Pericardium fibroblast (primary cell): Measurements from ENCODE around the gene CLIP4. TPM values are rescaled to one million over a fixed set of nuclear protein-coding genes. Genes with fewer than 3 reads are reported as not detected.

ENCODE experiments used
- total RNA-seq: library from RNA; depleted of rRNA; stranded (reverse); fragments of >200 nt; gene quantifications from 2 replicates; pipeline ENCODE4 v1.2.3, GENCODE V29; 2015

CLIP4 gene, protein sequence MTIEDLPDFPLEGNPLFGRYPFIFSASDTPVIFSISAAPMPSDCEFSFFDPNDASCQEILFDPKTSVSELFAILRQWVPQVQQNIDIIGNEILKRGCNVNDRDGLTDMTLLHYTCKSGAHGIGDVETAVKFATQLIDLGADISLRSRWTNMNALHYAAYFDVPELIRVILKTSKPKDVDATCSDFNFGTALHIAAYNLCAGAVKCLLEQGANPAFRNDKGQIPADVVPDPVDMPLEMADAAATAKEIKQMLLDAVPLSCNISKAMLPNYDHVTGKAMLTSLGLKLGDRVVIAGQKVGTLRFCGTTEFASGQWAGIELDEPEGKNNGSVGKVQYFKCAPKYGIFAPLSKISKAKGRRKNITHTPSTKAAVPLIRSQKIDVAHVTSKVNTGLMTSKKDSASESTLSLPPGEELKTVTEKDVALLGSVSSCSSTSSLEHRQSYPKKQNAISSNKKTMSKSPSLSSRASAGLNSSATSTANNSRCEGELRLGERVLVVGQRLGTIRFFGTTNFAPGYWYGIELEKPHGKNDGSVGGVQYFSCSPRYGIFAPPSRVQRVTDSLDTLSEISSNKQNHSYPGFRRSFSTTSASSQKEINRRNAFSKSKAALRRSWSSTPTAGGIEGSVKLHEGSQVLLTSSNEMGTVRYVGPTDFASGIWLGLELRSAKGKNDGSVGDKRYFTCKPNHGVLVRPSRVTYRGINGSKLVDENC
- 29.8 and 35.9 TPM in 2 replicates for total RNA-seq

DNA sequence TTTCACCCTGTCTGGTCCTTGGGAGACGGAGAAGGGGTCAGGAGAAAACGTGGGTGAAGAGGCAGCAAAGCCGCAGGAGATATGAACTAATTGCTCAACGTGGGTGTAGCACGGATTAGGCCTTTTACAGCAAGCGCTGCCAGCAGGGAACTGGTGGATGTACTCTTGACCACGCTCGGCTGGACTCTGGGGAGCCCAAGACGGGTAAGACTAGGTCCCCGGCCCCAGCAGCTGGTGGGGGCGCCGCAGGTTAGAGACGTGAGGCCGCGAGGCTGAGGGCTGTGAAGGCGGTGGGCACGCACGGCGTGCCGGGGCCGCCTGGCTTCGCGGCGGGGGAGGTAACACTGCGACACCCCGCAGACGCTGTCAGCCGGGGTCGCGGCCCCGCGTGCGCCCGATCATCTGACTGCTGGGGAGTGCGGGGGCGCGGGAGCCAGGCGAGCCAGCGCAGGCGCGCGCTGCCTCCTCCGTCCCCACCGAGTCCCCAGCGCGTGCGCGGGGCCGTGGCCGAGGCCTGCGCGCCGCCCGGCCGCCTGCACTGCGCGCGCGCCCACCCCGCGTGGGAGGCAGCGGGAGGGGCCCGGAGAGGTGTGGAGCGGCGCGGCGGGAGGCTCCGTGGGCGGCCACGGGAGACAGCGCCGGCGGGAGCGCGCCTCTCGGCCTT is at the start of gene CLIP4:
Gene CLIP4, plus strand, starts transcription at position 470 of the 664 bp plus-strand sequence. CDS start 5,974 bp downstream, outside the sequence.

DNA sequence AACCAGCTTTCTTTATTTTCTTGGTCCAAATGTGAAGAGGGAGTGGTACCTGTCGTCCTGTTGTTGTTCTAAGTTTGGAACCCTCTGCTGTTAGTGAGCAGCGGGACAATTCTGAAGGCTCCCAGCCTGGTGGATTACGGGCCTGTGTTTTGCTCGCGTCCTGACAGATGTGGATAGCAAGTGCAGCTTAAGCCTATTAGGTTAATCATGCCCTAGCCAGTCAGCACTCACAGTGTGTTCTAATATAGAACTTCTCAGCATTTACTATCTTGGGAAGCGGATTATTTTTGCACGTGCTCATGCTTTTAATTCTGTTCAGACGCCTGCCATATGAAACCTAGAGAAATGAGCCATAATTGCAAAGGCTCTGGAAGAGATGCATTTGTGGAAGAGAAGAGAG is 40.8 kb upstream of the CLIP4 start, which contains the start of gene PCARE:
Gene PCARE, minus strand, starts transcription at position 113 of the 400 bp plus-strand sequence. CDS start 262 bp downstream, outside the sequence.

Other genes with a start within 250 kb of the CLIP4 start
- 12.4 and 28.9 TPM in 2 replicates for gene TRMT61B, start 245.1 kb upstream of the CLIP4 start, total RNA-seq
- gene WDR43, start 220.7 kb upstream of the CLIP4 start, total RNA-seq: 26.0 and 43.2 TPM in 2 replicates
- gene TOGARAM2, start 134.1 kb upstream of the CLIP4 start, total RNA-seq: 0.12 and 0.26 TPM in 2 replicates
- not detected in 2 replicates for gene PCARE, start 40.9 kb upstream of the CLIP4 start, total RNA-seq